Left hindlimb (tissue), 1 donor: ENCODE measurements around the gene ALDH3A2.

Experiments
- DNase-seq: peaks from one replicate; pipeline ENCODE4 v3.0.0-alpha.2; 2018

ALDH3A2 gene

GRCh38 chr17:19717031-19717360 lies 68.4 kb downstream of the ALDH3A2 start:
- no peak for DNase-seq

GRCh38 chr17:19717411-19717908 lies 68.9 kb downstream of the ALDH3A2 start:
- no peak for DNase-seq

- no peak for DNase-seq
Observed at GRCh38 chr17:19718041-19718612, 69.6 kb downstream of the ALDH3A2 start.

GRCh38 chr17:19718613-19719354 lies 70.2 kb downstream of the ALDH3A2 start:
- no peak for DNase-seq

- DNase-seq: no peak
Observed at GRCh38 chr17:19719355-19720209, 71.0 kb downstream of the ALDH3A2 start.

GRCh38 chr17:19720210-19720475 lies 71.6 kb downstream of the ALDH3A2 start:
- DNase-seq: no peak

GRCh38 chr17:19720631-19721426 lies 72.3 kb downstream of the ALDH3A2 start:
- DNase-seq: no peak

- no peak for DNase-seq
Observed at GRCh38 chr17:19723964-19724363, 75.4 kb downstream of the ALDH3A2 start.

GRCh38 chr17:19724501-19725420 lies 76.2 kb downstream of the ALDH3A2 start:
- DNase-seq: no peak

- no peak for DNase-seq
Observed at GRCh38 chr17:19725486-19725885, 76.9 kb downstream of the ALDH3A2 start.

- DNase-seq: no peak
Observed at GRCh38 chr17:19726631-19727376, 78.3 kb downstream of the ALDH3A2 start.
